Brain pericyte (primary cell): ENCODE results near the gene STON1.
"Not testable (repeated sequence)": the region's sequence is repeated elsewhere in the genome, so short reads cannot be mapped to it uniquely, and the experiment has no call there.

Source experiments
- DNase-seq: peaks from one replicate; pipeline ENCODE4 v3.0.0-alpha.2; 2012; ENCODE audit warnings: low read depth, low spot score

The STON1 gene

DNA sequence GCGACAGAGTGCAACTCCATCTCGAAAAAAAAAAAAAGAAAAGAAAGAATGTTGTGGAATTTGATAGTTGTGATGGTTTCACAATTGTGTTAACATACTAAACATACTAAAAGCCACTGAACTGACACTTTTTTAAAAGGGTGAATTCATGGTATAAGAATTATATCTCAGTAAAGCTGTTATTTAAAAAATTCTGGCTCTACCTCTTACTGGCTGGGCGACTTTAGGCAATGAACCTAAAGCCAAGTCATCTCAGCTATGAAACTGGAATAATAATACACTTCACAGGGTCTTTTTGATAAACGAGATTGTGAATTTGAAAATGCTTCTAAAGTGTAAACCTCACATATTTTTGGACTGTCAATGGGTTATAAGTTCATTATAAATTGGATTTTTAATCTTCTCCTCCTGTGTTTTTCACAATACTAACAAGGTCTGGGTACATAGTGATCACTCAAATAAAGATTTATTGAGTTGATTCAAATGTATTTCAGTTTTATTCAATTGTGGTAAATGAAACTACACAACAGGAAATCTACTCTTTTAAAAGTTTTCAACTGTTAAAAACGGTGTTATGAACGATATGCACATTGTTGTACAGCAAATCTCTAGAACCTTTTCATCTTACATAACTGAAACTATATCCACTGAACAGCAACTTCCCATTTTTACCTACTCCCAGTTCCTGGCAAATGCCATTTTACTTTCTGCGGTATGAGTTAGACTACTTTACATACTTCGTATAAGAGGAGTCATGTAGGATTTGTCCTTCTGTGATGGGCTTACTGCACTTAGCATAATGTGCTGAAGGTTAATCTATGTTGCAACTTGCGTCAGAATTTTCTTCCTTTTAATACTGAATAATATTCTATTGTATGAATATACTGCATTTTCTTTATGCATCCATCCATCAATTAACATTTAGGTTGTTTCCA lies 44.7 kb downstream of the STON1 start:
- no peak for DNase-seq

GRCh38 chr2:48578313-48578712 lies 48.4 kb downstream of the STON1 start:
- no peak for DNase-seq

GRCh38 chr2:48583961-48584360 lies 54.0 kb downstream of the STON1 start:
- no peak for DNase-seq

DNA sequence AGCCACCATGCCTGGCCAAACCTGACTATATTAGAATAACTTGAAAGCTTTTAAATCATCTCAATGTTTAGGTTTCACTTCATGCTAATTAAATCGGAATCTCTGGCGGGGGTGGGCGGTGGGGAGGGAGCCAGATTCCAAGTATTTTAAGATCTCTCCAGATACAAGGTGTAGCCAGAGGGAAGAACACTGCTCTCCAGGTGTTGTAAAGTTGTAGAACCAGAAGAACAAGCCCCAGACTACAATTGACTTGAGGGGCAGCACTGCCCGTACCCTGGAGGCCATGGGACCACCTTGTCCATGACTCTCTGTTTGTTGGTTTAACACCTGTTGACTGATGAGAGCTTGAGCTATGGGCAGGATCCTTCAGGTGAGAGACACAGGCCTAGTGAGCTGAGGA lies 54.6 kb downstream of the STON1 start:
- DNase-seq: no peak

DNA sequence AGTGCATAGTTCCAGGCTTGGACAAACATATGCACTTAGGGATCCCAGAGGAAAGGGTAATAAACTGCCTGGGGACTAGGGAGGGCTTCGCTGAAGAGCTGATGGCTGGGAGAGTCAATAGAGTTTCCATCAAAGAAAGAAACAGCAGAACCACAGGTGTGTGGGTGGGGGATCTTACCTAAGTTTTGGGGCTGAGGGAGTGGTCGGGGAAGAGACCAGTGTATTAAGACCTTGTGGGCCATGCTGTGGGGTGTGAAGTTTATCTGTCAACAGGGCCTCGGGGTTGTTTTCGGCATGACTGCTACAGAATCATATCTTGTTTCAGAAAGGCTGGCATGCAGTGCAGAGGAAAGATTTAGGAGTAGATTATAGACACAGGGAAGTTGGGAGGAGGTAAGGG lies 56.5 kb downstream of the STON1 start:
- no peak for DNase-seq

GRCh38 chr2:48587560-48587959 lies 57.6 kb downstream of the STON1 start:
- DNase-seq: no peak

DNA sequence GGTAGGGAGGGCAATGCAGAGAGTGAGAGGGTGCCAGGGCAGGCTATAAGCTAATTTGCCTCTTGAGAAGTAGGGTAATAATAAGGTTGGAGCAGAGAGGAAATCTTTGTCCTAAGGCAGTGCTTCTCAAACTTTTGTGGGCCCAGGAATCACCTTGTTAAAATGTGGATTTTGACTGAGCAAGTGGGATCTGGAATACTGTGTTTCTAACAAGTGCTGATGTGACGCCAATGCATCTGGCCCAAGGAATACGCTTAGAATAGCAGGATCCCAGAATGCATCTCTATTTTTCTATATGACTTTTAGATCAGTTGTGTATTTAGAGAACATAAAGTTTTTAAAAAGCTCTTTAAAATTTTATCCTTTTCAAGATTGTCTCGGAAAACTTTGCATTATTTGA lies 58.0 kb downstream of the STON1 start:
- DNase-seq: no peak

- DNase-seq: no peak
Measured at GRCh38 chr2:48588745-48589144, 58.8 kb downstream of the STON1 start.

GRCh38 chr2:48589170-48589767 lies 59.3 kb downstream of the STON1 start:
- DNase-seq: no peak

GRCh38 chr2:48590017-48590416 lies 60.1 kb downstream of the STON1 start:
- DNase-seq: no peak

- no peak for DNase-seq
Measured at GRCh38 chr2:48592067-48592466, 62.1 kb downstream of the STON1 start.

DNA sequence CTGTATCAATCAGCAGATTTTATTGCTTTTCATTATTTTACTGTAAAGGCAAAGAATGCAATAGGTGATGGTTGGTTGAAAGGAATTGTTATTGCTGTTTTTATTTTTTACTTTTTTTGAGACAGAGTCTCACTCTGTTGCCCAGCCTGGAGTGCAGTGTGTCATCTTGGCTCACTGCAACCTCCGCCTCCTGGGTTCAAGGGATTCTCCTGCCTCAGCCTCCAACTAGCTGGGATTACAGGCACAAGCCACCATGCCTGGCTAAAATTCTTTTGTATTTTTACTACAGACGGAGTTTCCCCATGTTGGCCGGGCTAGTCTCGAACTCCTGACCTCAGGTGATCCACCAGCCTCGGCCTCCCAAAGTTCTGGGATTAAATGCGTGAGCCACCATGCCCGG lies 66.8 kb downstream of the STON1 start:
- DNase-seq: not testable (repeated sequence)

DNA sequence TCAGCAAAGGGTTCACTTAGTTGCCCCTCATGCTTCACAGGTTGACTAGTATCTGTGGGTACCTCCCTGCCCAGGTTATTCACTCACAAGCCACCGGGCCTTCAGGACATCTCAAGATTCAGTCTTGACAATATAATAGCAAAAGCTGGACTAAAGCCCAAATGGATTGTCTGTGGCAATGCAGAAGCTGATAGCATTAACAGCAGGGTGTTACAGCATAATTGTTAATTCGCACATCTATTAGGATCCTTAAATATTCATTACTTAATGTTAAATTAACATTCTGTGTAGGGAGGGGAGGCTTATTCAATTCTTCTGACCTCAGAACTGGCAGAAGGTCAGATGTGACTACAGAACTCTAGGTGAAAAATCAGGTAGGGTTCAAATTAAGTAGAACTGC lies 67.5 kb downstream of the STON1 start:
- DNase-seq: no peak

- DNase-seq: no peak
Measured at GRCh38 chr2:48600204-48600813, 70.4 kb downstream of the STON1 start.

- no peak for DNase-seq
Measured at GRCh38 chr2:48600917-48601316, 71.0 kb downstream of the STON1 start.

- DNase-seq: no peak
Measured at GRCh38 chr2:48601349-48601748, 71.4 kb downstream of the STON1 start.

DNA sequence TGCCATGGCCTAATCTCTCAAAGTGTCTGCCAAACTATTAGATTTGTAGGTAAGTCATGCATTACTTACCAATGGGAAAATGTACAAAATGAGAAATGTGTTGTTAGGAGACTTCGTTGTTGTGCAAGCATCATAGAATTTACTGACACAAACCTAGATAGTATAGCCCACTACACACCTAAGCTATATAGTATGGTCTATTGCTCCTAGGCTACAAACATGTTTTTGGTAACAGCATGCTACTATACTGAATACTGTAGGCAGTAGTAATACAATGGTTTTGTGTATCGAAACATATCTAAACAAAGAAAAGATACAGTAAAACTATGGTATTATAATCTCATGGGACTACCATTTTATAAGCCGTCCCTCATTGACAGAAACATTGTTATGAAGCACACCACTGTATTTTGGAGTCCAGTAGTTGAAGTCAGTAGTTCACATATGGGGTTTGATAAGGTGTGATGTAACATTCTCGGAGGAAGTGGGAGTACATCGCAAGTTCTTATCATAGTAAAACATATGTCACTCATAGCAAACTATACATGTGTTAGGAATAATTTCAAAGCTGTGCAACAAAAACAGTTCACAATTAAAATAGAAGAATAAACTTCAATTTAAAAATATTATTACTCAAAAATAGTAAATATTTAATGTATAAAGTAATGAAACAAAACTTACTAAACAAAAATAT lies 75.7 kb downstream of the STON1 start:
- DNase-seq: no peak

DNA sequence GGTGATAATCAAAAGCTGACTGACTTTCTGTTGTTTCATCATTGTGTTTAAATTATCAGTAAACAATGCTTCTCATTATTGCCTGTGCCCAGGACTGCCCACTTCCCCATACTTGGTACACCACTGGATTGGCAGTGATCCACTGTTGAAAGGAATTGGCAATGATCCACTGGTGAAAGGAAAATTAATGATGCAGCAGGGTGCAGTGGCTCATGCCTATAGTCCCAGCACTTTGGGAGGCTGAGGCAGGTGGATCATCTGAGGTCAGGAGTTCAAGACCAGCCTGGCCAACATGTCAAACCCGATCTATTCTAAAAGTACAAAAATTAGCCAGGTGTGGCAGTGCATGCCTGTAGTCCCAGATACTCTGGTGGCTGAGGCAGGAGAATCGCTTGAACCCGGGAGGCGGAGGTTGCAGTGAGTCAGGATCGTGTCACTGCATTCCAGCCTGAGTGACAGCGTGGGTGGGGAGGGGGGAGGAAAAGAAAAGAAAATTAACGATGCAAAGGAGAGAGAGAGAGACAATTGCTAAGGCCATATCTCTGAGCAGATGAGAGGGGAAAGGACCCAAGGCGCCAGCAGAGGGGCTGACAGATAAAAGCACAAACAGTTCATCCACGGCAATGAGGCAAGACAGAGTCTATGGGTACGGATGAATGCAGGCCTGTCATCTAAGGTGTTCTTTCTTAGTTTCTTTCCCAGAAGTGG lies 77.5 kb downstream of the STON1 start:
- no peak for DNase-seq

- DNase-seq: no peak
Measured at GRCh38 chr2:48613211-48613610, 83.3 kb downstream of the STON1 start.

GRCh38 chr2:48614581-48614980 lies 84.6 kb downstream of the STON1 start:
- DNase-seq: not testable (repeated sequence)

- DNase-seq: no peak
Measured at GRCh38 chr2:48617618-48618017, 87.7 kb downstream of the STON1 start, which contains the start of gene GTF2A1L. TSS of gene GTF2A1L (plus strand) at chr2:48617856. CDS start at chr2:48617875, 19 bp downstream.
